ENCODE data around the gene CHD6.

The CHD6 gene

GRCh38 chr20:41476013-41476441, 142.2 kb downstream of the CHD6 start:
- CTCF ChIA-PET, result no interaction called here
- H3K36me3 ChIP-seq (ENCODE audit: control insufficient read depth in 2 of 2, insufficient read depth in 1 of 2, low read length in 2 of 2), result peaks cover 3 to 40% of the 10 kb centered on the region in 2 experiments; a peak in 2 of 3 replicates
- no peaks in the 10 kb centered on the region for H3K9me3 ChIP-seq (ENCODE audit: control insufficient read depth, insufficient read depth, low read depth, low read length)
- no peak overlapping the region for H3K27ac ChIP-seq (ENCODE audit: extremely low read depth, low read depth, low read length)
- H3K4me1 ChIP-seq (ENCODE audit: control insufficient read depth, insufficient read depth, low read length), result peaks cover 9% of the 10 kb centered on the region
- H3K4me3 ChIP-seq (ENCODE audit: low read depth, low read length), result no peak overlapping the region
- POLR2A ChIA-PET, result interaction anchor here (0.8 kb wide), 1 partner anchor 142 kb away, joined by 3 read pairs; the partner anchor contains the start of gene CHD6
- TF ChIP-seq ZBTB7A (tag by site-specific recombination; IDR thresholded peaks at IDR 0.05; ENCODE audit: low read depth) (no peak), ZFP41 (tag by site-specific recombination; IDR thresholded peaks at IDR 0.05; ENCODE audit: borderline replicate concordance) (no peak), ZNF280C (tag by site-specific recombination; IDR thresholded peaks at IDR 0.05) (no peak), ZNF580 (tag by site-specific recombination; IDR thresholded peaks at IDR 0.05) (peak; percentile 41; the same call in 1 of the 2 replicates), TCF7L2 (IDR thresholded peaks at IDR 0.05; ENCODE audit: borderline replicate concordance, low read depth, low read length) (no peak), BCL11A (tag by site-specific recombination; IDR thresholded peaks at IDR 0.05; ENCODE audit: low read depth) (peak; percentile 43; the same call in 1 of the 2 replicates), SCRT2 (tag by site-specific recombination; IDR thresholded peaks at IDR 0.05) (0 out of 2 replicates have a peak, but pooled peaks have one; percentile 27), ZNF785 (tag by site-specific recombination; IDR thresholded peaks at IDR 0.05) (no peak), ZNF629 (tag by site-specific recombination; IDR thresholded peaks at IDR 0.05) (peak; percentile 45; the same call in 1 of the 2 replicates), ZBTB49 (tag by site-specific recombination; IDR thresholded peaks at IDR 0.05; ENCODE audit: low read depth) (no peak), ZNF747 (tag by site-specific recombination; IDR thresholded peaks at IDR 0.05) (no peak), ZBTB44 (tag by site-specific recombination; IDR thresholded peaks at IDR 0.05) (peak; percentile 30; the same call in 1 of the 2 replicates), SCRT1 (tag by site-specific recombination; IDR thresholded peaks at IDR 0.05; ENCODE audit: borderline replicate concordance) (peak; percentile 80; the same call in 1 of the 2 replicates), ZNF404 (tag by site-specific recombination; IDR thresholded peaks at IDR 0.05) (no peak), ZEB2 (tag by site-specific recombination; IDR thresholded peaks at IDR 0.05) (no peak), ZBTB20 (tag by site-specific recombination; IDR thresholded peaks at IDR 0.05) (peak; percentile 93), ZNF211 (tag by site-specific recombination; IDR thresholded peaks at IDR 0.05; ENCODE audit: low read depth) (no peak), ZNF521 (tag by site-specific recombination; IDR thresholded peaks at IDR 0.05) (no peak), ZNF561 (tag by site-specific recombination; IDR thresholded peaks at IDR 0.05; ENCODE audit: borderline replicate concordance) (peak; percentile 60; the same call in 1 of the 2 replicates), ZNF239 (tag by site-specific recombination; IDR thresholded peaks at IDR 0.05) (no peak), ZSCAN18 (tag by site-specific recombination; IDR thresholded peaks at IDR 0.05) (peak; percentile 51; the same call in 1 of the 2 replicates), ZNF16 (tag by site-specific recombination; IDR thresholded peaks at IDR 0.05; ENCODE audit: low read depth) (no peak), RBAK (tag by site-specific recombination; IDR thresholded peaks at IDR 0.05) (no peak)
- TF ChIP-seq, protein P1, sequence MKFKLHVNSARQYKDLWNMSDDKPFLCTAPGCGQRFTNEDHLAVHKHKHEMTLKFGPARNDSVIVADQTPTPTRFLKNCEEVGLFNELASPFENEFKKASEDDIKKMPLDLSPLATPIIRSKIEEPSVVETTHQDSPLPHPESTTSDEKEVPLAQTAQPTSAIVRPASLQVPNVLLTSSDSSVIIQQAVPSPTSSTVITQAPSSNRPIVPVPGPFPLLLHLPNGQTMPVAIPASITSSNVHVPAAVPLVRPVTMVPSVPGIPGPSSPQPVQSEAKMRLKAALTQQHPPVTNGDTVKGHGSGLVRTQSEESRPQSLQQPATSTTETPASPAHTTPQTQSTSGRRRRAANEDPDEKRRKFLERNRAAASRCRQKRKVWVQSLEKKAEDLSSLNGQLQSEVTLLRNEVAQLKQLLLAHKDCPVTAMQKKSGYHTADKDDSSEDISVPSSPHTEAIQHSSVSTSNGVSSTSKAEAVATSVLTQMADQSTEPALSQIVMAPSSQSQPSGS (tag by site-specific recombination; IDR thresholded peaks at IDR 0.05; ENCODE audit: low read depth), result no peak
- TF ChIP-seq, protein P2, sequence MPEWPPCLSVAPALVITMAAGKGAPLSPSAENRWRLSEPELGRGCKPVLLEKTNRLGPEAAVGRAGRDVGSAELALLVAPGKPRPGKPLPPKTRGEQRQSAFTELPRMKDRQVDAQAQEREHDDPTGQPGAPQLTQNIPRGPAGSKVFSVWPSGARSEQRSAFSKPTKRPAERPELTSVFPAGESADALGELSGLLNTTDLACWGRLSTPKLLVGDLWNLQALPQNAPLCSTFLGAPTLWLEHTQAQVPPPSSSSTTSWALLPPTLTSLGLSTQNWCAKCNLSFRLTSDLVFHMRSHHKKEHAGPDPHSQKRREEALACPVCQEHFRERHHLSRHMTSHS (tag by site-specific recombination; IDR thresholded peaks at IDR 0.05), result no peak
- TF ChIP-seq, protein P3, sequence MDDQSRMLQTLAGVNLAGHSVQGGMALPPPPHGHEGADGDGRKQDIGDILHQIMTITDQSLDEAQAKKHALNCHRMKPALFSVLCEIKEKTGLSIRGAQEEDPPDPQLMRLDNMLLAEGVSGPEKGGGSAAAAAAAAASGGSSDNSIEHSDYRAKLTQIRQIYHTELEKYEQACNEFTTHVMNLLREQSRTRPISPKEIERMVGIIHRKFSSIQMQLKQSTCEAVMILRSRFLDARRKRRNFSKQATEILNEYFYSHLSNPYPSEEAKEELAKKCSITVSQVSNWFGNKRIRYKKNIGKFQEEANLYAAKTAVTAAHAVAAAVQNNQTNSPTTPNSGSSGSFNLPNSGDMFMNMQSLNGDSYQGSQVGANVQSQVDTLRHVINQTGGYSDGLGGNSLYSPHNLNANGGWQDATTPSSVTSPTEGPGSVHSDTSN (CRISPR knock-in tag; IDR thresholded peaks at IDR 0.05), result no peak
